DOHH2 (cell line): ENCODE results near the gene TTYH2.

Experiments
- H3F3A ChIP-seq: fragments of 200-600 bp; sonication (generic), shearing (Covaris generic); 2 replicates; pipeline ENCODE4 v1.6.0; 2016; ENCODE audit warnings: antibody characterized with exemption, mild to moderate bottlenecking; ENCODE audit not compliant: control insufficient read depth, insufficient read depth
- H3K27ac ChIP-seq: fragments of 200-600 bp; sonication (generic); 2 replicates; pipeline ENCODE4 v1.5.1; 2014; ENCODE audit warnings: low read depth, mild to moderate bottlenecking, low read length, moderate library complexity
- H3K27me3 ChIP-seq: fragments of 200-600 bp; sonication (generic); 2 replicates; pipeline ENCODE4 v1.6.1; 2014; ENCODE audit warnings: mild to moderate bottlenecking, low read length, mixed read lengths; ENCODE audit not compliant: control insufficient read depth
- H3K36me3 ChIP-seq: fragments of 200-600 bp; sonication (generic); 2 replicates; pipeline ENCODE4 v1.6.1; 2014; ENCODE audit warnings: mild to moderate bottlenecking, low read length, moderate library complexity, mixed read lengths; ENCODE audit not compliant: control insufficient read depth
- H3K4me1 ChIP-seq: fragments of 200-600 bp; sonication (generic); 2 replicates; pipeline ENCODE4 v1.6.1; 2014; ENCODE audit warnings: mild to moderate bottlenecking, low read length, mixed read lengths; ENCODE audit not compliant: control insufficient read depth
- H3K4me2 ChIP-seq: fragments of 200-600 bp; sonication (generic); 2 replicates; pipeline ENCODE4 v1.6.0; 2014; ENCODE audit warnings: mild to moderate bottlenecking, low read length, moderate library complexity
- H3K4me3 ChIP-seq: fragments of 200-600 bp; sonication (generic); 2 replicates; pipeline ENCODE4 v1.5.1; 2014; ENCODE audit warnings: mild to moderate bottlenecking, low read length, mixed read lengths
- H3K79me2 ChIP-seq: fragments of 200-600 bp; sonication (generic); 2 replicates; pipeline ENCODE4 v1.6.1; 2014; ENCODE audit warnings: mild to moderate bottlenecking, low read length, mixed read lengths; ENCODE audit not compliant: control insufficient read depth
- H3K9me2 ChIP-seq: fragments of 200-600 bp; sonication (generic); replicated peaks from 2 replicates; pipeline ENCODE4 v1.6.1; 2014; ENCODE audit warnings: mild to moderate bottlenecking, low read length, mixed read lengths; ENCODE audit not compliant: control insufficient read depth
- H3K9me3 ChIP-seq: fragments of 200-600 bp; sonication (generic); 2 replicates; pipeline ENCODE4 v1.6.1; 2014; ENCODE audit warnings: antibody characterized with exemption, low read length, mixed read lengths; ENCODE audit not compliant: control insufficient read depth, insufficient read depth
- H4K20me1 ChIP-seq: fragments of 200-600 bp; sonication (generic); 2 replicates; pipeline ENCODE4 v1.6.0; 2014; ENCODE audit warnings: low read depth, mild to moderate bottlenecking, antibody characterized with exemption, low read length, moderate library complexity; ENCODE audit not compliant: control insufficient read depth, insufficient read depth
- EZH2phosphoT487 ChIP-seq: fragments of 200-600 bp; sonication (generic); IDR thresholded peaks from 2 replicates; pipeline ENCODE4 v1.6.1; 2017; ENCODE audit warnings: borderline replicate concordance, mild to moderate bottlenecking, antibody characterized with exemption, low read length, moderate library complexity, mixed read lengths
- TF ChIP-seq, protein P1 (sequence below): fragments of 200-600 bp; sonication (generic); IDR thresholded peaks from one replicate; pipeline ENCODE4 v1.5.1; 2014; ENCODE audit warnings: antibody characterized with exemption, mild to moderate bottlenecking, low read depth, low read length; ENCODE audit not compliant: poor library complexity, severe bottlenecking

TTYH2 gene, protein sequence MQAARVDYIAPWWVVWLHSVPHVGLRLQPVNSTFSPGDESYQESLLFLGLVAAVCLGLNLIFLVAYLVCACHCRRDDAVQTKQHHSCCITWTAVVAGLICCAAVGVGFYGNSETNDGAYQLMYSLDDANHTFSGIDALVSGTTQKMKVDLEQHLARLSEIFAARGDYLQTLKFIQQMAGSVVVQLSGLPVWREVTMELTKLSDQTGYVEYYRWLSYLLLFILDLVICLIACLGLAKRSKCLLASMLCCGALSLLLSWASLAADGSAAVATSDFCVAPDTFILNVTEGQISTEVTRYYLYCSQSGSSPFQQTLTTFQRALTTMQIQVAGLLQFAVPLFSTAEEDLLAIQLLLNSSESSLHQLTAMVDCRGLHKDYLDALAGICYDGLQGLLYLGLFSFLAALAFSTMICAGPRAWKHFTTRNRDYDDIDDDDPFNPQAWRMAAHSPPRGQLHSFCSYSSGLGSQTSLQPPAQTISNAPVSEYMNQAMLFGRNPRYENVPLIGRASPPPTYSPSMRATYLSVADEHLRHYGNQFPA

DNA sequence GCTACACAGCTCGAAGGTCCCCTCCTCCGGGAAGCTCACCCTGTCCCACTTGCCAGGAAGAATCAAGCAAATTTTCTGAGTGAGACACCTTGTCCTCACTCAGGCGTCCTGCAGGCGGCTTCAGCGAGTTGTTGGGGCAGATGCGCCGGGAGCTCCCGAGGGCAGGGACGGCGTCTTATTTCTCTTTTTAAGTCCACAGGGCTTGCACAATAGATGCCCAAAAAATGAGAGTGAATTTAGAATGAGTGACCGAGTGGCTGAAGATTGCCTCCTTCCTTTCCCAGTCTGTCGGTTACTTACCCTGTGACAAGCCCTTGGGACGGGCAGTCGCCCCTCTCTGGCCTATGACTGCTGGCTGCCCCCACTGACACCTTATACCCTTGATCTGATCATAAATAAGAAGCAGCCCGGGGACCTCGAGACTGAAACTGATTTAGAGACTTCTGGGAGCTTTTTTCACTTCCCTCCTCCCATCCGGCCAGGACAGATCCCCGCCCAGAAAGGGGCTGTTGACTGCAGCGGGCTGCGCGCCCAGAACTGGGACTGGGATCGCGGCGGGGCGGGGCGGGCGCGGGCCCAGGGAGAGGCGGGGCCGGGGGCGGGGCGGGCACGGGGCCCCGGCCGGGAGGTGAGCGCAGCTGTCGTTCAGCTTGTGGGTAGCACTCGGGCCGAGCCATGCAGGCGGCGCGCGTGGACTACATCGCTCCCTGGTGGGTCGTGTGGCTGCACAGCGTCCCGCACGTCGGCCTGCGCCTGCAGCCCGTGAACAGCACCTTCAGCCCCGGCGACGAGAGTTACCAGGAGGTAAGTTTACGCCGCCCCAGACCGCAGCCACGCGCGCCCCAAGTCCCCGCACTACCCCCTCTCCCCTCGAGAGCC, at the start of gene TTYH2:
Gene TTYH2 (plus strand): TSS at position 659 of the 879 bp plus-strand sequence. CDS start 17 bp downstream, at position 676.
- H3F3A ChIP-seq, result peaks cover 45% of the 10 kb centered on the region
- H3K4me1 ChIP-seq, result peaks cover 80% of the 10 kb centered on the region
- H3K79me2 ChIP-seq, result peaks cover 13% of the 10 kb centered on the region
- H3K36me3 ChIP-seq, result peaks cover 33% of the 10 kb centered on the region
- TF ChIP-seq EZH2phosphoT487, result no peak
- TF ChIP-seq, protein P1, sequence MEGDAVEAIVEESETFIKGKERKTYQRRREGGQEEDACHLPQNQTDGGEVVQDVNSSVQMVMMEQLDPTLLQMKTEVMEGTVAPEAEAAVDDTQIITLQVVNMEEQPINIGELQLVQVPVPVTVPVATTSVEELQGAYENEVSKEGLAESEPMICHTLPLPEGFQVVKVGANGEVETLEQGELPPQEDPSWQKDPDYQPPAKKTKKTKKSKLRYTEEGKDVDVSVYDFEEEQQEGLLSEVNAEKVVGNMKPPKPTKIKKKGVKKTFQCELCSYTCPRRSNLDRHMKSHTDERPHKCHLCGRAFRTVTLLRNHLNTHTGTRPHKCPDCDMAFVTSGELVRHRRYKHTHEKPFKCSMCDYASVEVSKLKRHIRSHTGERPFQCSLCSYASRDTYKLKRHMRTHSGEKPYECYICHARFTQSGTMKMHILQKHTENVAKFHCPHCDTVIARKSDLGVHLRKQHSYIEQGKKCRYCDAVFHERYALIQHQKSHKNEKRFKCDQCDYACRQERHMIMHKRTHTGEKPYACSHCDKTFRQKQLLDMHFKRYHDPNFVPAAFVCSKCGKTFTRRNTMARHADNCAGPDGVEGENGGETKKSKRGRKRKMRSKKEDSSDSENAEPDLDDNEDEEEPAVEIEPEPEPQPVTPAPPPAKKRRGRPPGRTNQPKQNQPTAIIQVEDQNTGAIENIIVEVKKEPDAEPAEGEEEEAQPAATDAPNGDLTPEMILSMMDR, result peak; percentile 43
- no peaks in the 10 kb centered on the region for H3K9me3 ChIP-seq
- H3K4me2 ChIP-seq, result peak within 1 kb of the TSS; percentile 94
- H3K9me2 ChIP-seq, result no peaks in the 10 kb centered on the region
- peaks cover 3% of the 10 kb centered on the region for H4K20me1 ChIP-seq
- H3K27ac ChIP-seq, result peak within 1 kb of the TSS; percentile 86
- H3K4me3 ChIP-seq, result peak within 1 kb of the TSS; percentile 74
- no peaks in the 10 kb centered on the region for H3K27me3 ChIP-seq

DNA sequence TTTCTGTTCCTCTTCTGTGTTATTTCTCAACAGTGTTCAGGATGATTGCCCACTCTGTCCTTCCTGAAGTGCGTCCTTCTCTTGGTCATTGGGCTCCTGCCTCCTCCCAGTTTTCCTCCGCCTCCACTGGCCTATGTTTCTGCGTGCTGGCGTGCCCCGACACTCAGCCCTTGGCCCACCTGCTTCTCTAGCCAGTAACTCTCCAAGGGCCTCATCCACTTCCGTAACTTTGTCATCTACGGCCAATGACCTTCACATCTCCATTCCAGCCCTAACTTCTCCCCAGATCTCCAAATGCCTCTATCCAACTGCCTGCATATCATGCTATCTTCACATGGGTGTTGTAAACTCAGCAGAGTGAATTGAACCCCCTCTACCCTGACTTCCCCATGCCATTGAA, 49.5 kb upstream of the TTYH2 start:
- H4K20me1 ChIP-seq, result no peaks in the 10 kb centered on the region
- no peak overlapping the region for H3K4me3 ChIP-seq
- H3K9me3 ChIP-seq, result no peaks in the 10 kb centered on the region

DNA sequence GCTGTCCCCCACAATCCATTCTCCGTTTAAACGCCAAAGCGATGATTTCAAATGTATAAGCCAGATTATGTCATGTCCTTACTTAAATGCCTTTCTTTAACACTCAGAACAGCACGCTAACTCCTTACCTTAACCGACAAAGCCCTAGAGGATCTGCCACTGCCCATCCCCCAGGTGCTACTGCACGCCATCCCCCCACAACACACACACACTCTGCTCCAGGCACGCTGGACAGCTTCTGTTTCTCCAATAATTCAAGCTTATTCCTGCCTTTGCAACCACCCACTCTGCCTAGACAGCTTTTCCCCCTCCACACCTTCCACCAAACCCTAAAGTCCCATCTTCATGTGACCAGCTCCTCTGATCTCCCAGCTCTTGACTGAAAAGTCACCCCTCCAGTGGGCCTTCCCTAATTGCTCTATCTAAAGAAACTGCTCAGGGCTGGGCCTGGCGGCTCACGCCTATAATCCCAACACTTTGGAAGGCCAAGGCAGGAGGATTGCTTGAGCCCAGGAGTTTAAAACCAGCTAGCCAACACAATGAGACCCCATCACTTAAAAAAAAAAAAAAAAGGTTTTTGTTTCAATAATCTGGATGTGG, 48.8 kb upstream of the TTYH2 start:
- H3K27ac ChIP-seq, result no peak overlapping the region
- H3K4me1 ChIP-seq, result peaks cover 10% of the 10 kb centered on the region
- peaks cover 20% of the 10 kb centered on the region for H3K27me3 ChIP-seq

More for the DNA sequence above, 49.5 kb upstream of the TTYH2 start:
- TF ChIP-seq, protein P1, result no peak
- no peak for TF ChIP-seq EZH2phosphoT487
- H3K79me2 ChIP-seq, result no peaks in the 10 kb centered on the region
- peaks cover 20% of the 10 kb centered on the region for H3K27me3 ChIP-seq
- no peaks in the 10 kb centered on the region for H3K9me2 ChIP-seq
- no peaks in the 10 kb centered on the region for H3F3A ChIP-seq
- H3K36me3 ChIP-seq, result no peaks in the 10 kb centered on the region
- H3K4me2 ChIP-seq, result no peak overlapping the region
- peaks cover 10% of the 10 kb centered on the region for H3K4me1 ChIP-seq
- no peak overlapping the region for H3K27ac ChIP-seq

More for the DNA sequence above, 48.8 kb upstream of the TTYH2 start:
- Histone ChIP-seq H3K9me3 (no peaks in the 10 kb centered on the region), H3K36me3 (no peaks in the 10 kb centered on the region), H4K20me1 (no peaks in the 10 kb centered on the region), H3K79me2 (no peaks in the 10 kb centered on the region), H3K4me3 (no peak overlapping the region), H3K9me2 (no peaks in the 10 kb centered on the region), H3K4me2 (no peak overlapping the region), H3F3A (no peaks in the 10 kb centered on the region)
- no peak for TF ChIP-seq EZH2phosphoT487
- TF ChIP-seq, protein P1, result no peak
